ENCODE results near the gene EXOC6. TPM values are rescaled to one million over a fixed set of nuclear protein-coding genes. Genes with fewer than 3 reads are reported as not detected.

The EXOC6 gene
- total and polyA plus RNA-seq, 2 donors from 2014 or later, result 9.5 to 17.0 TPM

- intact Hi-C loops (cut with DNase I), result no loop called here
- TF ChIP-seq CTCF (IDR thresholded peaks at IDR 0.05; ENCODE audit: borderline replicate concordance, extremely low read depth, insufficient read depth), result peak; percentile 27
- Histone ChIP-seq H3K9ac (ENCODE audit: low read length in 3 of 3) (no peak overlapping the region), H3K36me3 (ENCODE audit: control insufficient read depth in 2 of 3, insufficient read depth in 3 of 3, low read length in 3 of 3) (no peaks in the 10 kb centered on the region), H3K27ac (ENCODE audit: low read depth in 2 of 2, low read length in 2 of 2) (no peak overlapping the region), H3K4me1 (ENCODE audit: control insufficient read depth in 2 of 3, insufficient read depth in 2 of 3, low read depth in 1 of 3, low read length in 3 of 3) (no peaks in the 10 kb centered on the region), H3K27me3 (ENCODE audit: control insufficient read depth, insufficient read depth, low read length) (no peaks in the 10 kb centered on the region), H3K9me3 (ENCODE audit: control insufficient read depth in 2 of 3, insufficient read depth in 1 of 3, low read length in 3 of 3) (no peaks in the 10 kb centered on the region), H3K4me3 (ENCODE audit: low read length in 3 of 3) (no peak overlapping the region)
- DNase-seq (peak in 2 of 5 donors; percentile 60 to 73), FAIRE-seq (peak; percentile 62)
Measured at GRCh38 chr10:92880233-92880861, 32.0 kb downstream of the EXOC6 start.

- Histone ChIP-seq H3K4me3 (ENCODE audit: low read length in 3 of 3) (no peak overlapping the region), H3K4me1 (ENCODE audit: control insufficient read depth in 2 of 3, insufficient read depth in 2 of 3, low read depth in 1 of 3, low read length in 3 of 3) (no peaks in the 10 kb centered on the region), H3K27me3 (ENCODE audit: control insufficient read depth, insufficient read depth, low read length) (no peaks in the 10 kb centered on the region), H3K27ac (ENCODE audit: low read depth in 2 of 2, low read length in 2 of 2) (no peak overlapping the region), H3K36me3 (ENCODE audit: control insufficient read depth in 2 of 3, insufficient read depth in 3 of 3, low read length in 3 of 3) (no peaks in the 10 kb centered on the region), H3K9ac (ENCODE audit: low read length in 3 of 3) (no peak overlapping the region), H3K9me3 (ENCODE audit: control insufficient read depth in 2 of 3, insufficient read depth in 1 of 3, low read length in 3 of 3) (no peaks in the 10 kb centered on the region)
- FAIRE-seq (no peak), DNase-seq (no peak)
- intact Hi-C loops (cut with DNase I), result no loop called here
- TF ChIP-seq CTCF (IDR thresholded peaks at IDR 0.05; ENCODE audit: borderline replicate concordance, extremely low read depth, insufficient read depth), result no peak
Measured at GRCh38 chr10:92880917-92881316, 32.6 kb downstream of the EXOC6 start.

- FAIRE-seq, result no peak
- Histone ChIP-seq H3K36me3 (ENCODE audit: control insufficient read depth in 2 of 3, insufficient read depth in 3 of 3, low read length in 3 of 3) (no peaks in the 10 kb centered on the region), H3K4me1 (ENCODE audit: control insufficient read depth in 2 of 3, insufficient read depth in 2 of 3, low read depth in 1 of 3, low read length in 3 of 3) (peaks cover 0 to 3% (median 0%) of the 10 kb centered on the region in 3 donors), H3K9ac (ENCODE audit: low read length in 3 of 3) (no peak overlapping the region), H3K27me3 (ENCODE audit: control insufficient read depth, insufficient read depth, low read length) (no peaks in the 10 kb centered on the region), H3K27ac (ENCODE audit: low read depth in 2 of 2, low read length in 2 of 2) (no peak overlapping the region), H3K4me3 (ENCODE audit: low read length in 3 of 3) (no peak overlapping the region), H3K9me3 (ENCODE audit: control insufficient read depth in 2 of 3, insufficient read depth in 1 of 3, low read length in 3 of 3) (no peaks in the 10 kb centered on the region)
- intact Hi-C loops (cut with DNase I), result no loop called here
- TF ChIP-seq CTCF (IDR thresholded peaks at IDR 0.05; ENCODE audit: borderline replicate concordance, extremely low read depth, insufficient read depth), result no peak
- peak in 2 of 5 donors; percentile 10 to 13 for DNase-seq
Measured at GRCh38 chr10:92886334-92886961, 38.1 kb downstream of the EXOC6 start.

Data from kidney (tissue), 14 donors.